Body of pancreas (tissue), 4 donors: ENCODE results near the gene FIBCD1.

Experiments used
- POLR2A ChIP-seq, 3 donors: fragments of 450-650 bp; IDR thresholded peaks; one replicate each; pipeline ENCODE4 v1.6.1; 2016; ENCODE audit warnings: antibody characterized with exemption in 3 of 3, mild to moderate bottlenecking in 2 of 3
- TF ChIP-seq, protein P1 (sequence below), 7 experiments: fragments of 450-650 bp in 4 of 7; fragments of 200-600 bp in 3 of 7; sonication (generic) in 3 of 7; IDR thresholded peaks; one replicate each; pipeline ENCODE4 v1.5.1; 2016 to 2019; ENCODE audit warnings: antibody characterized with exemption in 7 of 7

DNA sequence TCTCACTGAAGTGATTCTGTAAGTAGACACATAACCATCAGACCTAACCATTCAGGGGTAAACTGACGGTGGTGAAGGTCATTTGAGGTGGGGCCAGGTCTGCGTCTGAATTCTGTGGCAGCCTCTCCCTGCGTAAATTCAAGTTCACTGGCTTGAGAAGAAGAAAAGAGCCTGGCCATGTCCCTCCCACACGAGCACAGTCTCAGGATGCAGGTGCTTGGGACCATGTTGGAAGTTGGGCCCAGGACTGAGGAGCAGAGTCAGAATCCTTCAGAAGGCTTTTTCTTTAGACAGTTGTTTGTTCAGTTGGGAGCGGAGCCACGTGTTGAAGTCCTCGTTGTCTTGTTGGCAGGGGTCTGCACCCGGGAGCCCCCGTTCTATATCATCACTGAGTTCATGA lies 66.5 kb downstream of the FIBCD1 start:
- TF ChIP-seq, protein P1, sequence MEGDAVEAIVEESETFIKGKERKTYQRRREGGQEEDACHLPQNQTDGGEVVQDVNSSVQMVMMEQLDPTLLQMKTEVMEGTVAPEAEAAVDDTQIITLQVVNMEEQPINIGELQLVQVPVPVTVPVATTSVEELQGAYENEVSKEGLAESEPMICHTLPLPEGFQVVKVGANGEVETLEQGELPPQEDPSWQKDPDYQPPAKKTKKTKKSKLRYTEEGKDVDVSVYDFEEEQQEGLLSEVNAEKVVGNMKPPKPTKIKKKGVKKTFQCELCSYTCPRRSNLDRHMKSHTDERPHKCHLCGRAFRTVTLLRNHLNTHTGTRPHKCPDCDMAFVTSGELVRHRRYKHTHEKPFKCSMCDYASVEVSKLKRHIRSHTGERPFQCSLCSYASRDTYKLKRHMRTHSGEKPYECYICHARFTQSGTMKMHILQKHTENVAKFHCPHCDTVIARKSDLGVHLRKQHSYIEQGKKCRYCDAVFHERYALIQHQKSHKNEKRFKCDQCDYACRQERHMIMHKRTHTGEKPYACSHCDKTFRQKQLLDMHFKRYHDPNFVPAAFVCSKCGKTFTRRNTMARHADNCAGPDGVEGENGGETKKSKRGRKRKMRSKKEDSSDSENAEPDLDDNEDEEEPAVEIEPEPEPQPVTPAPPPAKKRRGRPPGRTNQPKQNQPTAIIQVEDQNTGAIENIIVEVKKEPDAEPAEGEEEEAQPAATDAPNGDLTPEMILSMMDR (IDR thresholded peaks at IDR 0.05) = no peak
- no peak for TF ChIP-seq POLR2A (IDR thresholded peaks at IDR 0.05)
